Right lung (tissue), 5 donors: ENCODE measurements around the gene PVRIG. TPM values are rescaled to one million over a fixed set of nuclear protein-coding genes. Genes with fewer than 3 reads are reported as not detected.
"Not testable (repeated sequence)": the region's sequence is repeated elsewhere in the genome, so short reads cannot be mapped to it uniquely, and the experiment has no call there.

Experiments
- DNase-seq, 2 donors: peaks; one replicate each; pipeline ENCODE4 v3.0.0-alpha.2; 2013
- polyA plus RNA-seq, 5 donors: library from polyadenylated mRNA; unstranded; fragments of 120-200 nt; gene quantifications; one replicate each; pipeline versions ENCODE4 v1.2.1 to v1.2.3, GENCODE V29; 2013; ENCODE audit warnings: inconsistent platforms in 1 of 5, low replicate concordance in 1 of 5; ENCODE audit not compliant: insufficient read length in 5 of 5, insufficient read depth in 1 of 5

Gene PVRIG
- polyA plus RNA-seq, 5 donors: 4.9 to 9.3 (median 7.7) TPM

- no peak for DNase-seq
These were observed 26.8 kb upstream of the PVRIG start for GRCh38 chr7:100192969-100193368.

- no peak for DNase-seq
These were observed 24.5 kb upstream of the PVRIG start for GRCh38 chr7:100195222-100195621.

- DNase-seq: not testable (repeated sequence)
These were observed 23.8 kb upstream of the PVRIG start for GRCh38 chr7:100195901-100196322.

- no peak for DNase-seq
These were observed 21.5 kb upstream of the PVRIG start for GRCh38 chr7:100198266-100198665.

- no peak for DNase-seq
These were observed 19.1 kb upstream of the PVRIG start for GRCh38 chr7:100200693-100201092.

GRCh38 chr7:100204454-100204853, 15.3 kb upstream of the PVRIG start:
- DNase-seq: no peak

GRCh38 chr7:100208911-100209408, 10.8 kb upstream of the PVRIG start:
- DNase-seq: no peak

- DNase-seq: no peak
These were observed 10.3 kb upstream of the PVRIG start for GRCh38 chr7:100209493-100209892.

- DNase-seq: no peak
These were observed 8.9 kb upstream of the PVRIG start for GRCh38 chr7:100210805-100211204.

- DNase-seq: no peak
These were observed 8.4 kb upstream of the PVRIG start for GRCh38 chr7:100211342-100211780.

- no peak for DNase-seq
These were observed 7.0 kb upstream of the PVRIG start for GRCh38 chr7:100212631-100213286.

GRCh38 chr7:100213672-100214071, 6.1 kb upstream of the PVRIG start:
- no peak for DNase-seq

GRCh38 chr7:100214356-100214755, 5.4 kb upstream of the PVRIG start:
- not testable (repeated sequence) for DNase-seq

- DNase-seq: no peak
These were observed 3.9 kb upstream of the PVRIG start for GRCh38 chr7:100215895-100216294.

GRCh38 chr7:100217934-100218333, 1.8 kb upstream of the PVRIG start:
- DNase-seq: not testable (repeated sequence)

- DNase-seq: no peak
These were observed 445 bp upstream of the PVRIG start for GRCh38 chr7:100219271-100219737.

- DNase-seq: no peak
These were observed 959 bp downstream of the PVRIG start for GRCh38 chr7:100220586-100221230.

- no peak for DNase-seq
These were observed 1.5 kb downstream of the PVRIG start for GRCh38 chr7:100221231-100221718.

GRCh38 chr7:100221767-100222444, 2.2 kb downstream of the PVRIG start:
- no peak for DNase-seq

- no peak for DNase-seq
These were observed 2.8 kb downstream of the PVRIG start for GRCh38 chr7:100222445-100223132.

GRCh38 chr7:100223376-100223927, 3.7 kb downstream of the PVRIG start:
- not testable (repeated sequence) for DNase-seq
